HT-29 (cell line): ENCODE measurements around the gene KCNQ1. TPM values are rescaled to one million over a fixed set of nuclear protein-coding genes. Genes with fewer than 3 reads are reported as not detected.
A peak's percentile ranks its signal among the peaks of the same experiment; 100 is the strongest.

Experiments used
- DNase-seq: peaks from one replicate; pipeline ENCODE4 v3.0.0-alpha.2; 2015; ENCODE audit warnings: low spot score
- small RNA-seq: library from RNA; depleted of rRNA; stranded (forward); fragments of <200 nt; gene quantifications from one replicate; pipeline ENCODE3, GENCODE V24; 2014
- total RNA-seq: library from RNA; depleted of rRNA; stranded (reverse); fragments of >200 nt; shearing (Covaris generic); gene quantifications from 2 replicates; pipeline ENCODE4 v1.2.3, GENCODE V29; 2014; rRNA removed

KCNQ1 gene
- total RNA-seq, 1 experiment from 2014 or later = 9.9 TPM

- no peak for DNase-seq
These were observed 445.9 kb downstream of the KCNQ1 start for GRCh38 chr11:2890466-2891294.

GRCh38 chr11:2891326-2892214 lies 446.8 kb downstream of the KCNQ1 start:
- DNase-seq = no peak

- peak; percentile 81 for DNase-seq
These were observed 447.6 kb downstream of the KCNQ1 start for GRCh38 chr11:2892215-2892966.

- DNase-seq = peak; percentile 85
These were observed 448.2 kb downstream of the KCNQ1 start for GRCh38 chr11:2892967-2893528.

GRCh38 chr11:2893935-2894334 lies 449.1 kb downstream of the KCNQ1 start:
- no peak for DNase-seq

- DNase-seq = no peak
These were observed 451.2 kb downstream of the KCNQ1 start for GRCh38 chr11:2896047-2896446.

GRCh38 chr11:2897048-2897447 lies 452.2 kb downstream of the KCNQ1 start:
- no peak for DNase-seq

- peak; percentile 70 for DNase-seq
These were observed 453.7 kb downstream of the KCNQ1 start for GRCh38 chr11:2898366-2899079.

Small RNA genes within 50 kb of the gene (small RNA-seq; reads per million reads assigned to genes)
- gene AC013791.1 (not detected), gene COX6CP18 (not detected), gene RF01947 (not detected), gene RF01948 (not detected), gene RF01950 (not detected)

Other genes with a start within 250 kb of the KCNQ1 start
- gene ASCL2, start 174.4 kb upstream of the KCNQ1 start, total RNA-seq = 5.0 and 6.8 TPM in 2 replicates
- gene C11orf21, start 143.1 kb upstream of the KCNQ1 start, total RNA-seq = 0.81 and 1.3 TPM in 2 replicates
- 1.4 and 2.5 TPM in 2 replicates for gene TSPAN32, start 143.0 kb upstream of the KCNQ1 start, total RNA-seq
- gene CD81, start 67.7 kb upstream of the KCNQ1 start, total RNA-seq = 121 and 132 TPM in 2 replicates
- gene TSSC4, start 44.3 kb upstream of the KCNQ1 start, total RNA-seq = 114 and 126 TPM in 2 replicates
- 1.7 and 1.8 TPM in 2 replicates for gene TRPM5, start 494 bp upstream of the KCNQ1 start, total RNA-seq